HG02870 (cell line): ENCODE results near the gene HSD17B7.
A peak's percentile ranks its signal among the peaks of the same experiment; 100 is the strongest.
"Not testable (repeated sequence)": the region's sequence is repeated elsewhere in the genome, so short reads cannot be mapped to it uniquely, and the experiment has no call there.

ENCODE experiments used
- ATAC-seq: cut with Tn5 transposase; IDR thresholded peaks from one replicate; pipeline ENCODE4 v1.9.1; 2021; ENCODE audit warnings: mild to moderate bottlenecking, moderate library complexity; ENCODE audit not compliant: unreplicated experiment

The HSD17B7 gene, protein sequence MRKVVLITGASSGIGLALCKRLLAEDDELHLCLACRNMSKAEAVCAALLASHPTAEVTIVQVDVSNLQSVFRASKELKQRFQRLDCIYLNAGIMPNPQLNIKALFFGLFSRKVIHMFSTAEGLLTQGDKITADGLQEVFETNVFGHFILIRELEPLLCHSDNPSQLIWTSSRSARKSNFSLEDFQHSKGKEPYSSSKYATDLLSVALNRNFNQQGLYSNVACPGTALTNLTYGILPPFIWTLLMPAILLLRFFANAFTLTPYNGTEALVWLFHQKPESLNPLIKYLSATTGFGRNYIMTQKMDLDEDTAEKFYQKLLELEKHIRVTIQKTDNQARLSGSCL

DNA sequence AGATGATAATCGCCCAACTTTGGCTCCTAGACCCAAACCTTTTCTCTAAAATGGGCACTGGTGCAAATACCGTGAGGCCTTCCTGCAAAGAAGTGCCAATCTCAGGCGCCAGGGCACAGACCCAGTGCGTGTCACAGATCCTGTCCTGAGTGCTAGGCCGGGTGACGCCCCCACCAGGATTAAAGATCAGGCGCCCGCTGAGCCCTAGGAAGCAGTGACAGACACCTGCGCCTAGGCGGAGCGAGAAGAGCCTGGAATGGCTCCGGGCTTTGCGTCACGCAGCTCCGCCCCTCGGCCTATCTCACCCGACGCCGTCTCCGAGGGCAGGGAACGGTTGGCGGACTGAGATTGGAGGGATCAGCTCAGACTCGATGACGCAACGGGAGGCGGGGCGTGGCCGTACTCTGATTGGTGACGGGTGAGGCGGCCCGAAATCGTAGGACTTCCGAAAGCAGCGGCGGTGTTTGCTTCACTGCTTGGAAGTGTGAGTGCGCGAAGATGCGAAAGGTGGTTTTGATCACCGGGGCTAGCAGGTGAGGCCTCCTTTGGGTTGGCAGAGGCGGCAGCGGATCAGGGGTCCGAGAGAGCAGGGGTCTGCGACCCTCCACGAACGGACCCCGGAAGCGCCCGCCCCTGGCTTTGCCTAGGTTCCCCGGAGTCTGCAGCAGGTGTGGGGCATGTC lies at the start of gene HSD17B7:
Gene HSD17B7, plus strand, starts transcription at position 400 of the 682 bp plus-strand sequence. Its CDS starts 99 bp downstream, at position 499.
- ATAC-seq = peak; percentile 100

- no peak for ATAC-seq
Measured at GRCh38 chr1:162740755-162741154, 49.7 kb upstream of the HSD17B7 start.

DNA sequence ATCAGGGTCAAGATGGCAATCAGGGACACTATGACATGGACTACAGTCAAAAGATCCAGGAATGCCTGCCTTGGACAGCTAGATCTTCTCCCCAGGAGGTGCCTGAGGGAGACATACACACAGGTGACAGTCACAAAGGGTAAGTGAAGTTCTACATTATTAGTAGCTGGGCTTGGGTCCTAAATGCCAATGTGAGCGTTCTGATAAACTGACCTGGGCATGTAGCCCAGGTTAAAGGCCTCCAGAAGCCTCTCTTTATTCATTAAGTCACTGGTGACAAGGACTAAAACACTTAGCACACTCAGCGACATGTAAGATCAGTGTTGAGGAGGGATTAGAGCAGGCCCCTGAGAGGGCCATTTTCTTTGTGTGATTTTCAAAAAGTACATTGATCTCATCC lies 48.9 kb upstream of the HSD17B7 start:
- no peak for ATAC-seq

- ATAC-seq = not testable (repeated sequence)
Measured at GRCh38 chr1:162746264-162746942, 44.1 kb upstream of the HSD17B7 start.

- ATAC-seq = no peak
Measured at GRCh38 chr1:162753001-162753658, 37.4 kb upstream of the HSD17B7 start.

GRCh38 chr1:162753998-162754585 lies 36.4 kb upstream of the HSD17B7 start:
- ATAC-seq = no peak

DNA sequence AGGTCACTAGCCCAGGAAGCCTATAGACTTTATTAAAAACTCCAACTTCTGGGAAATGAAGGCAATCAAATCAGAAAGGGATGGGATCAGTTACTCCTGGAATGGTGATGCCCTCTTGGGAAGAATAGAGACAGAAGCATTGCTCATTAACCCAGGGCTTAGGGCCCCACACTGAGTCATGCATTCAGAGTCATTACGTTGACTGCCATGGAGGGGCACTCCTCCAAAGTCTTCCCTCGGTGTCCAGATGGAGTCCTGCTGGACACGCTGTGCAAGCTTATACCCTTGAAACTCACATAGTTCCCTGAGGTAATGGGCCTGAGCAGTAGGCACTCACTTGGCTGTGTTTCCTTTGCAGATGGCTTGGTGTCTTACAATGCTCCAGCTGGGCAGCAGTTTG lies 35.2 kb upstream of the HSD17B7 start:
- ATAC-seq = no peak

GRCh38 chr1:162756523-162756922 lies 34.0 kb upstream of the HSD17B7 start:
- ATAC-seq = no peak

GRCh38 chr1:162757476-162757875 lies 33.0 kb upstream of the HSD17B7 start:
- no peak for ATAC-seq

DNA sequence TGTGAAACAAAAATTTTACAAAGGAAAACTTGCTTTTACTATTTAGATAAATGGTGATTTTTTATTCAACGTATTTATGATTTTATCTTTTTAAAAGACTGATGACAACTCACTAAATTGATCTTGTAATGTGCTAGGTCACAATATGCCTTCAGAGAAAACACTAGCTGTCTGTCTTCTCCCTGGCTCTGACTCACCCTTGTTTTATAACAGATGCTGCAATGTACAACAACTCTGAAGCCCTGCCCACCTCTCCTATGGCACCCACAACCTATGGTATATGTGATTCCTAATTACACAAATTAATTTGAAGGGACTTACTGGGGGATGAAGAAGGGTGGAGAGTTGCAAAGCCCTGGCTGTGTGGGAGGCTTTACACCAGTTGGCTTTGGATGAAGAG lies 24.7 kb upstream of the HSD17B7 start:
- no peak for ATAC-seq

GRCh38 chr1:162772571-162773154 lies 17.8 kb upstream of the HSD17B7 start:
- no peak for ATAC-seq

- no peak for ATAC-seq
Measured at GRCh38 chr1:162774007-162774406, 16.5 kb upstream of the HSD17B7 start.

- ATAC-seq = no peak
Measured at GRCh38 chr1:162779043-162779442, 11.5 kb upstream of the HSD17B7 start.

- ATAC-seq = no peak
Measured at GRCh38 chr1:162782671-162783070, 7.8 kb upstream of the HSD17B7 start.

DNA sequence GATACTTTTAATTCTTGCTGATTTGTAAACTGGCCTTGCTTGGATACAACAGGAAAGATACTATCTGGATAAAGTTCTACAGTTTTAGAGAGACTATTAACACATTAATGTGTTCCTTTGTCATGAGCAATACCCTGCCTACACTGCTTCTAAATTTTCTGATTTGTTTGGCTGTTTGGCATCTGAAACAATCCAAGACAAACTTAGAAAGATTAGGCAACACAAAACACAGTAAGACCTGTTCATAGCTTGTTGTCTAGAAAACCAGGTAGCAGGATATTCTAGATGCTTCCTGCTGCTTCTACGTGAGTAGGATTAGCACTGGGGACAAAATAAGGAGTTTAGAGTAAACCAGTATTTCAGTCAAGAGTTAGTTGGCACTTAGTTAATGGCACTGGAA lies 5.6 kb upstream of the HSD17B7 start:
- ATAC-seq = not testable (repeated sequence)

DNA sequence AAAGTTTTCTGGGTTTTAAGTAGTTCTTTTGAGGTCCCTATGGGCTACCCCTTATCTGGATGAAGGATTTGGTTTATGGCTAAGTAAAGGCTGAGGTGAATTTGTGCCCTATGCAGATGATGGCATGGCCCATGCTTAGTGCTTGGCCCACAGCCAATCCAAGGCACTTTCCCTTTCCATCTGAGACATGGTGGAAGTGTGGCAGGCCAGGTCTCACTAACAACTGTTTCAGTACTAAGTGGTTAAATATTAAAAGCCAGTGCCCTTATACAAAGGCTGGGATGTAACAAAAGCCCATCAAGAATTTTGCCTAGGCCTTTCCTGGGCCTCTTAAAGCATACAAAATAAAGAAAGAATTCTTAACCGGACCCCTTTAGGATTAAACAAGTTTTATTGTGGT lies 1.7 kb upstream of the HSD17B7 start:
- not testable (repeated sequence) for ATAC-seq

DNA sequence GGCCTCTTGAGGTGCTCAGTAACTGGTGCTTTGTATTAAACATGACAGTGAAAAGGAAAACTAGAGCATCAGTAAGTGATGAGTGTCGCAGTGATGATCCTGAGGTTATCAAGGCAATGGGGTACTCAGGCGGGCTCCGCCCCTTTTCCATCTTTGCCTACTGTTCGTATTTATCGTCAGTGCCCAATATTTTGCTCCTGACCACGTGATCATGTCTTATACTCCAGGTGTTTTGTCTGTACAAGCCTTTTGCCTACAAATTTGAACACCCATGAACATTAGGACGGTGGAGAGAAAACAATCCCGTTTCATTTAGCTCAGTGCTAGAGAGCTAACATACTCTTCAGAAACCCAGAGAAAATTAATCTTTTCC lies 469 bp downstream of the HSD17B7 start:
- ATAC-seq = not testable (repeated sequence)

- ATAC-seq = not testable (repeated sequence)
Measured at GRCh38 chr1:162794284-162794683, 3.8 kb downstream of the HSD17B7 start.

GRCh38 chr1:162796617-162797279 lies 6.2 kb downstream of the HSD17B7 start:
- not testable (repeated sequence) for ATAC-seq
